Right lobe of liver (tissue), 6 donors: ENCODE measurements around the gene TPO. TPM values are rescaled to one million over a fixed set of nuclear protein-coding genes. Genes with fewer than 3 reads are reported as not detected.
A peak's percentile ranks its signal among the peaks of the same experiment; 100 is the strongest.
"Not testable (repeated sequence)": the region's sequence is repeated elsewhere in the genome, so short reads cannot be mapped to it uniquely, and the experiment has no call there.

Source experiments
- ATAC-seq, 4 donors: fragments of 200-7000 bp; cut with Tn5 transposase; one replicate each; pipeline ENCODE4 v1.9.1; 2020; ENCODE audit warnings: mild to moderate bottlenecking in 4 of 4, moderate library complexity in 4 of 4
- DNase-seq, 3 donors: peaks; one replicate each; pipeline ENCODE4 v3.0.0-alpha.2; 2020
- H3K27ac ChIP-seq, 3 donors: fragments of 200-600 bp; one replicate each; pipeline ENCODE4 v1.8.0; 2022
- H3K27me3 ChIP-seq, 2 donors: fragments of 200-600 bp; one replicate each; pipeline ENCODE4 v1.8.0; 2022
- H3K36me3 ChIP-seq, 4 donors: fragments of 200-600 bp; sonication (generic) in 1 of 4; one replicate each; pipeline versions ENCODE4 v1.5.1 to v1.8.0; 2017 to 2022; ENCODE audit warnings: control low read depth in 1 of 4
- H3K4me1 ChIP-seq, 4 donors: fragments of 200-600 bp; sonication (generic) in 1 of 4; one replicate each; pipeline versions ENCODE4 v1.5.1 to v1.8.0; 2017 to 2022; ENCODE audit warnings: control low read depth in 1 of 4
- H3K4me3 ChIP-seq, 3 donors: fragments of 200-600 bp; one replicate each; pipeline ENCODE4 v1.8.0; 2022
- H3K9me3 ChIP-seq, 4 donors: fragments of 200-600 bp; sonication (generic) in 1 of 4; one replicate each; pipeline versions ENCODE4 v1.5.1 to v1.8.0; 2017 to 2022; ENCODE audit warnings: control low read depth in 1 of 4
- CTCF ChIP-seq, 4 donors: fragments of 200-600 bp in 3 of 4; fragments of 450-650 bp in 1 of 4; IDR thresholded peaks; one replicate each; pipeline versions ENCODE4 v1.5.1 to v1.8.0; 2016 to 2022; ENCODE audit warnings: antibody characterized with exemption in 4 of 4, mild to moderate bottlenecking in 2 of 4
- POLR2A ChIP-seq: fragments of 450-650 bp; IDR thresholded peaks from one replicate; pipeline ENCODE4 v1.6.1; 2017; ENCODE audit warnings: antibody characterized with exemption, mild to moderate bottlenecking
- WGBS: methylation state at CpG from one replicate; pipeline ENCODE4 v1.1.6; 2018; ENCODE audit warnings: low coverage, low lambda C conversion rate; ENCODE audit not compliant: insufficient coverage; ENCODE audit errors: missing lambda C conversion rate; 5-methylcytosine and 5-hydroxymethylcytosine counted together
- intact Hi-C, 2 donors: fragments of 100-400 bp; cut with DNase I; formaldehyde crosslinking; loops; one replicate each; pipeline versions ENCODE4 v1.11.2 to v1.14.1; 2022
- total RNA-seq, 6 experiments: library from RNA; depleted of rRNA in 2 of 6; stranded (reverse); fragments of >200 nt in 2 of 6; fragmentation: NEBNext Ultra II Directional in 3 of 6; extraction: Animal tissue kit (Norgen Biotek cat#: 25700) in 3 of 6; gene quantifications; one replicate each; pipeline versions ENCODE4 v1.1.0 to v1.2.4, GENCODE V29; 2016 to 2023
- donor health status: DM: no; HTN: yes; CAD: no.
- donor health status: DM: no; HTN: no; CAD: no.
- donor health status: DM: no; HTN: no; CAD: no.
- donor health status: DM: no; HTN: yes; CAD: no.
- donor health status: DM: no; HTN: yes; CAD: no.

TPO gene
- total RNA-seq, 6 experiments from 2014 or later, result not detected

GRCh38 chr2:1569879-1570450 is 156.7 kb downstream of the TPO start:
- Histone ChIP-seq H3K27ac (no peak overlapping the region), H3K9me3 (no peaks in the 10 kb centered on the region), H3K36me3 (no peaks in the 10 kb centered on the region), H3K4me1 (no peaks in the 10 kb centered on the region), H3K4me3 (no peak overlapping the region), H3K27me3 (no peaks in the 10 kb centered on the region)
- TF ChIP-seq CTCF (IDR thresholded peaks at IDR 0.05) (no peak), POLR2A (no peak)
- WGBS, result 58% methylated on average over 4 of the region's 10 CpGs
- ATAC-seq, result peak in 1 of 4 donors; percentile 17
- no peak for DNase-seq
- intact Hi-C loops, result no loop called here

- Histone ChIP-seq H3K27me3 (no peaks in the 10 kb centered on the region), H3K36me3 (no peaks in the 10 kb centered on the region), H3K4me3 (no peak overlapping the region), H3K27ac (no peak overlapping the region), H3K9me3 (no peaks in the 10 kb centered on the region), H3K4me1 (no peaks in the 10 kb centered on the region)
- 55% methylated on average over 11 of the region's 17 CpGs for WGBS
- no peak for TF ChIP-seq POLR2A
- no peak for TF ChIP-seq CTCF (IDR thresholded peaks at IDR 0.05)
- peak in 1 of 4 donors; percentile 25 for ATAC-seq
- intact Hi-C loops, result no loop called here
- no peak for DNase-seq
Observed at GRCh38 chr2:1571477-1572417, 158.5 kb downstream of the TPO start.

GRCh38 chr2:1572638-1573037 is 159.4 kb downstream of the TPO start:
- Histone ChIP-seq H3K27ac (no peak overlapping the region), H3K9me3 (no peaks in the 10 kb centered on the region), H3K4me3 (no peak overlapping the region), H3K36me3 (no peaks in the 10 kb centered on the region), H3K4me1 (no peaks in the 10 kb centered on the region), H3K27me3 (no peaks in the 10 kb centered on the region)
- DNase-seq (no peak), ATAC-seq (no peak)
- intact Hi-C loops, result no loop called here
- TF ChIP-seq CTCF (IDR thresholded peaks at IDR 0.05), result no peak
- TF ChIP-seq POLR2A, result no peak
- WGBS, result 58% methylated on average over 8 of the region's 10 CpGs

- Histone ChIP-seq H3K9me3 (no peaks in the 10 kb centered on the region), H3K4me1 (no peaks in the 10 kb centered on the region), H3K27me3 (no peaks in the 10 kb centered on the region), H3K4me3 (no peak overlapping the region), H3K27ac (no peak overlapping the region), H3K36me3 (no peaks in the 10 kb centered on the region)
- WGBS, result 46% methylated on average over 5 of the region's 5 CpGs
- TF ChIP-seq CTCF (IDR thresholded peaks at IDR 0.05), result no peak
- no peak for TF ChIP-seq POLR2A
- ATAC-seq (no peak), DNase-seq (no peak)
- intact Hi-C loops, result no loop called here
Observed at GRCh38 chr2:1577846-1578245, 164.6 kb downstream of the TPO start.

- H3K27ac ChIP-seq, intact Hi-C loops, H3K27me3 ChIP-seq, ATAC-seq, H3K9me3 ChIP-seq, H3K4me1 ChIP-seq, DNase-seq, H3K4me3 ChIP-seq, H3K36me3 ChIP-seq: not testable (repeated sequence)
- WGBS, result 64% methylated on average over 8 of the region's 19 CpGs
Observed at GRCh38 chr2:1581257-1581964, 168.1 kb downstream of the TPO start.
